ENCODE measurements around the gene XYLT2.

DNA sequence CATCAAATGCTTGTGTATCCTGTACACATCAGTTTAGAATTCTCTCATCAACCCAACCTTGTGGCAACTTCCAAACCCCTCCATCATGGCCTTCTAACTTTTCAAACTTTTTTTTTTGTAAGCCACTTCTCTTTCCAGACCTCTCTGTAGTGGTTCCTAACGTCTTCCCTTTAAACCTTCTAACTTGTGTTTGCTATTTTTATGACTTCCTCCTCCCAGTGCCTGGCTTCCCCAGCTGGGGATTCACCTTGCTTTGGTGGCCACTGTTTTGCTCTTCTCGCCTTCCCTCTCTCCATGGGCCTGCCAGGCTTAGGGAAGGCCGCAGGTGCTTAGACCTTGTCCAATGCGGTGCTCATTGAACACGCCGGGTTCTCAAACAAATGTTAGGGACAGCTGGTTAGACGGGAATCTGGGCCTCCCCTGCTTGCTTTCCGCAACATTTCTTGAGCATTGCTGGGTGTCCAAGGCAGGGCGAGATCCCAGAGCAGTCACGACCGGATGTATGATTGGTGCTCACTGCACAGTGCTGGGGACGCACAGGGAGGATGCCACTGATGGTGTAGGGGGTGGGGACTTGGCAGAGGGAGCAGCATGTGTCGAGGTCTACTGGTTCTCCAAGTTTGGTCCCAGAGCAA is 1.1 kb upstream of the XYLT2 start:
- TF ChIP-seq HEY1 (CRISPR knock-in tag; IDR thresholded peaks at IDR 0.05; ENCODE audit: borderline replicate concordance): no peak
- no peak for TF ChIP-seq YBX1 (IDR thresholded peaks at IDR 0.05)
- no peak for TF ChIP-seq NR1H2 (CRISPR knock-in tag; IDR thresholded peaks at IDR 0.05)
- TF ChIP-seq ZZZ3 (IDR thresholded peaks at IDR 0.05): no peak
- TF ChIP-seq POLR2AphosphoS5 (IDR thresholded peaks at IDR 0.05; ENCODE audit: control insufficient read depth, insufficient read depth, low read depth, low read length): no peak
- TF ChIP-seq, protein P1, sequence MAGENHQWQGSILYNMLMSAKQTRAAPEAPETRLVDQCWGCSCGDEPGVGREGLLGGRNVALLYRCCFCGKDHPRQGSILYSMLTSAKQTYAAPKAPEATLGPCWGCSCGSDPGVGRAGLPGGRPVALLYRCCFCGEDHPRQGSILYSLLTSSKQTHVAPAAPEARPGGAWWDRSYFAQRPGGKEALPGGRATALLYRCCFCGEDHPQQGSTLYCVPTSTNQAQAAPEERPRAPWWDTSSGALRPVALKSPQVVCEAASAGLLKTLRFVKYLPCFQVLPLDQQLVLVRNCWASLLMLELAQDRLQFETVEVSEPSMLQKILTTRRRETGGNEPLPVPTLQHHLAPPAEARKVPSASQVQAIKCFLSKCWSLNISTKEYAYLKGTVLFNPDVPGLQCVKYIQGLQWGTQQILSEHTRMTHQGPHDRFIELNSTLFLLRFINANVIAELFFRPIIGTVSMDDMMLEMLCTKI (IDR thresholded peaks at IDR 0.05; ENCODE audit: partially characterized antibody): no peak
- TF ChIP-seq ZNF224 (CRISPR knock-in tag; IDR thresholded peaks at IDR 0.05): no peak
- TF ChIP-seq, protein P2, sequence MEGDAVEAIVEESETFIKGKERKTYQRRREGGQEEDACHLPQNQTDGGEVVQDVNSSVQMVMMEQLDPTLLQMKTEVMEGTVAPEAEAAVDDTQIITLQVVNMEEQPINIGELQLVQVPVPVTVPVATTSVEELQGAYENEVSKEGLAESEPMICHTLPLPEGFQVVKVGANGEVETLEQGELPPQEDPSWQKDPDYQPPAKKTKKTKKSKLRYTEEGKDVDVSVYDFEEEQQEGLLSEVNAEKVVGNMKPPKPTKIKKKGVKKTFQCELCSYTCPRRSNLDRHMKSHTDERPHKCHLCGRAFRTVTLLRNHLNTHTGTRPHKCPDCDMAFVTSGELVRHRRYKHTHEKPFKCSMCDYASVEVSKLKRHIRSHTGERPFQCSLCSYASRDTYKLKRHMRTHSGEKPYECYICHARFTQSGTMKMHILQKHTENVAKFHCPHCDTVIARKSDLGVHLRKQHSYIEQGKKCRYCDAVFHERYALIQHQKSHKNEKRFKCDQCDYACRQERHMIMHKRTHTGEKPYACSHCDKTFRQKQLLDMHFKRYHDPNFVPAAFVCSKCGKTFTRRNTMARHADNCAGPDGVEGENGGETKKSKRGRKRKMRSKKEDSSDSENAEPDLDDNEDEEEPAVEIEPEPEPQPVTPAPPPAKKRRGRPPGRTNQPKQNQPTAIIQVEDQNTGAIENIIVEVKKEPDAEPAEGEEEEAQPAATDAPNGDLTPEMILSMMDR (IDR thresholded peaks at IDR 0.05 in 2 of 3, conservative IDR thresholded peaks at IDR 0.05 in 1 of 3; ENCODE audit: insufficient read depth in 2 of 3, low read depth in 1 of 3, low read length in 3 of 3): no peak
- TF ChIP-seq, protein P3, sequence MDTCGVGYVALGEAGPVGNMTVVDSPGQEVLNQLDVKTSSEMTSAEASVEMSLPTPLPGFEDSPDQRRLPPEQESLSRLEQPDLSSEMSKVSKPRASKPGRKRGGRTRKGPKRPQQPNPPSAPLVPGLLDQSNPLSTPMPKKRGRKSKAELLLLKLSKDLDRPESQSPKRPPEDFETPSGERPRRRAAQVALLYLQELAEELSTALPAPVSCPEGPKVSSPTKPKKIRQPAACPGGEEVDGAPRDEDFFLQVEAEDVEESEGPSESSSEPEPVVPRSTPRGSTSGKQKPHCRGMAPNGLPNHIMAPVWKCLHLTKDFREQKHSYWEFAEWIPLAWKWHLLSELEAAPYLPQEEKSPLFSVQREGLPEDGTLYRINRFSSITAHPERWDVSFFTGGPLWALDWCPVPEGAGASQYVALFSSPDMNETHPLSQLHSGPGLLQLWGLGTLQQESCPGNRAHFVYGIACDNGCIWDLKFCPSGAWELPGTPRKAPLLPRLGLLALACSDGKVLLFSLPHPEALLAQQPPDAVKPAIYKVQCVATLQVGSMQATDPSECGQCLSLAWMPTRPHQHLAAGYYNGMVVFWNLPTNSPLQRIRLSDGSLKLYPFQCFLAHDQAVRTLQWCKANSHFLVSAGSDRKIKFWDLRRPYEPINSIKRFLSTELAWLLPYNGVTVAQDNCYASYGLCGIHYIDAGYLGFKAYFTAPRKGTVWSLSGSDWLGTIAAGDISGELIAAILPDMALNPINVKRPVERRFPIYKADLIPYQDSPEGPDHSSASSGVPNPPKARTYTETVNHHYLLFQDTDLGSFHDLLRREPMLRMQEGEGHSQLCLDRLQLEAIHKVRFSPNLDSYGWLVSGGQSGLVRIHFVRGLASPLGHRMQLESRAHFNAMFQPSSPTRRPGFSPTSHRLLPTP (IDR thresholded peaks at IDR 0.05; ENCODE audit: borderline replicate concordance, extremely low read depth, insufficient read length): no peak
- no peak for TF ChIP-seq ZNF197 (CRISPR knock-in tag; IDR thresholded peaks at IDR 0.05; ENCODE audit: low read depth)
- TF ChIP-seq, protein P4, sequence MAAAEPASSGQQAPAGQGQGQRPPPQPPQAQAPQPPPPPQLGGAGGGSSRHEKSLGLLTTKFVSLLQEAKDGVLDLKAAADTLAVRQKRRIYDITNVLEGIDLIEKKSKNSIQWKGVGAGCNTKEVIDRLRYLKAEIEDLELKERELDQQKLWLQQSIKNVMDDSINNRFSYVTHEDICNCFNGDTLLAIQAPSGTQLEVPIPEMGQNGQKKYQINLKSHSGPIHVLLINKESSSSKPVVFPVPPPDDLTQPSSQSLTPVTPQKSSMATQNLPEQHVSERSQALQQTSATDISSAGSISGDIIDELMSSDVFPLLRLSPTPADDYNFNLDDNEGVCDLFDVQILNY (CRISPR knock-in tag; IDR thresholded peaks at IDR 0.05): no peak

Measured in K562 (cell line).